Osteoblast (primary cell): Measurements from ENCODE around the gene EFNA4. TPM values are rescaled to one million over a fixed set of nuclear protein-coding genes. Genes with fewer than 3 reads are reported as not detected.

ENCODE experiments used
- DNase-seq: peaks from one replicate; pipeline ENCODE4 v3.0.0; 2011; ENCODE audit warnings: low spot score, mixed read lengths; ENCODE audit not compliant: insufficient read length; ENCODE audit errors: missing footprints
- H2AFZ ChIP-seq: 2 replicates; pipeline ENCODE4 v1.6.0; 2011; ENCODE audit warnings: mild to moderate bottlenecking, low read length
- H3K27ac ChIP-seq: 2 replicates; pipeline ENCODE4 v1.5.1; 2011; ENCODE audit warnings: mild to moderate bottlenecking, low read depth, low read length, moderate library complexity
- H3K27me3 ChIP-seq: 2 replicates; pipeline ENCODE4 v1.6.0; 2012; ENCODE audit warnings: mild to moderate bottlenecking, control low read depth, inconsistent platforms, low read length, moderate library complexity; ENCODE audit not compliant: insufficient read depth
- H3K36me3 ChIP-seq: 2 replicates; pipeline ENCODE4 v1.5.1; 2011; ENCODE audit warnings: mild to moderate bottlenecking, low read length, control low read depth, moderate library complexity; ENCODE audit not compliant: insufficient read depth
- H3K4me1 ChIP-seq: 2 replicates; pipeline ENCODE4 v1.5.1; 2011; ENCODE audit warnings: mild to moderate bottlenecking, low read length, control low read depth, moderate library complexity; ENCODE audit not compliant: insufficient read depth
- H3K4me2 ChIP-seq: 2 replicates; pipeline ENCODE4 v1.6.0; 2011; ENCODE audit warnings: mild to moderate bottlenecking, low read length; ENCODE audit not compliant: insufficient read depth
- H3K4me3 ChIP-seq: fragments of 200-600 bp; sonication (generic); 3 replicates; pipeline ENCODE4 v1.5.1; 2012; ENCODE audit warnings: mild to moderate bottlenecking, low read length, inconsistent platforms; ENCODE audit not compliant: insufficient read depth
- H3K79me2 ChIP-seq: 2 replicates; pipeline ENCODE4 v1.6.0; 2012; ENCODE audit warnings: mild to moderate bottlenecking, low read length, control low read depth, inconsistent platforms; ENCODE audit not compliant: insufficient read depth
- H3K9me3 ChIP-seq: 2 replicates; pipeline ENCODE4 v1.5.1; 2011; ENCODE audit warnings: low read depth, low read length, control low read depth
- H4K20me1 ChIP-seq: 2 replicates; pipeline ENCODE4 v1.6.0; 2012; ENCODE audit warnings: mild to moderate bottlenecking, low read length, control low read depth; ENCODE audit not compliant: insufficient read depth
- total RNA-seq: library from RNA; depleted of rRNA; stranded (reverse); fragments of >200 nt; gene quantifications from 2 replicates; pipeline ENCODE4 v1.2.3, GENCODE V29; 2012
- TF ChIP-seq, protein P1 (sequence below): IDR thresholded peaks from 2 replicates; pipeline ENCODE4 v1.5.1; 2011; ENCODE audit warnings: mild to moderate bottlenecking, low read depth, low read length, moderate library complexity; ENCODE audit errors: extremely low read depth

EFNA4 gene
- total RNA-seq, 1 donor = 3.6 TPM

DNA sequence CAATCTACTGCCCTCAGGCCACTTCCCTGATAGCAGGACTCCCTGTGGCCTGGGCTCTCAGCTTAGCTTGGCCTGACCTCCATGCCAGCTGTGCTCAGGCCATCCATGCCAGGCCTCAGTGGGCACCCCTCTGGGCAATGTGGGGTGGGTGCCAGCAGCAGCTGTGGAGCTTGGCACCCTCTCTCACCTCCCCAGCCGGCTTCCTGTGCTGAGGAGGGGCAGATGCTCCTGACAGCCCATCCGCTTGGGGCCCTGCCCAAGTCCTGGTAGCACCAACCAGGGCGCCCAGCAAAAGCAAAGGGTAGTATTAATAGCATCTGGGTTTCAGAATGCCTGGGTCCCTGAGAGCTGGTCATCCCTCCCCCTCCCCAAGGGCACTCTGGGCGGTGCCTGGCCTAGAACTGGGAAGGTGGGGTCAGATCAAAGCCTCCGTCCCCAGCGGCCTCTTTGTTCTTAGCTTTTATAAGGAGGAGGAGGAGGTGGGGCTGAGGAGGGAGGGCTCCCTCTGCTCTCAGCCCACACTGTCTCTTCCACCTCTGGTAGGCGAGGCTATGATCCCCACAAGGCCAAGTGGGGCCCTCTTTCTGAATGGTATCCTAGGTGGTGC lies 6.1 kb downstream of the EFNA4 start:
- Histone ChIP-seq H3K4me3 (no peak overlapping the region), H3K27me3 (peaks cover 10% of the 10 kb centered on the region), H3K79me2 (no peaks in the 10 kb centered on the region), H3K27ac (no peak overlapping the region), H3K4me2 (no peak overlapping the region), H3K9me3 (no peaks in the 10 kb centered on the region), H3K4me1 (peaks cover 6% of the 10 kb centered on the region), H2AFZ (no peak overlapping the region), H3K36me3 (no peaks in the 10 kb centered on the region), H4K20me1 (peaks cover 6% of the 10 kb centered on the region)
- no peak for DNase-seq
- TF ChIP-seq, protein P1, sequence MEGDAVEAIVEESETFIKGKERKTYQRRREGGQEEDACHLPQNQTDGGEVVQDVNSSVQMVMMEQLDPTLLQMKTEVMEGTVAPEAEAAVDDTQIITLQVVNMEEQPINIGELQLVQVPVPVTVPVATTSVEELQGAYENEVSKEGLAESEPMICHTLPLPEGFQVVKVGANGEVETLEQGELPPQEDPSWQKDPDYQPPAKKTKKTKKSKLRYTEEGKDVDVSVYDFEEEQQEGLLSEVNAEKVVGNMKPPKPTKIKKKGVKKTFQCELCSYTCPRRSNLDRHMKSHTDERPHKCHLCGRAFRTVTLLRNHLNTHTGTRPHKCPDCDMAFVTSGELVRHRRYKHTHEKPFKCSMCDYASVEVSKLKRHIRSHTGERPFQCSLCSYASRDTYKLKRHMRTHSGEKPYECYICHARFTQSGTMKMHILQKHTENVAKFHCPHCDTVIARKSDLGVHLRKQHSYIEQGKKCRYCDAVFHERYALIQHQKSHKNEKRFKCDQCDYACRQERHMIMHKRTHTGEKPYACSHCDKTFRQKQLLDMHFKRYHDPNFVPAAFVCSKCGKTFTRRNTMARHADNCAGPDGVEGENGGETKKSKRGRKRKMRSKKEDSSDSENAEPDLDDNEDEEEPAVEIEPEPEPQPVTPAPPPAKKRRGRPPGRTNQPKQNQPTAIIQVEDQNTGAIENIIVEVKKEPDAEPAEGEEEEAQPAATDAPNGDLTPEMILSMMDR = no peak

DNA sequence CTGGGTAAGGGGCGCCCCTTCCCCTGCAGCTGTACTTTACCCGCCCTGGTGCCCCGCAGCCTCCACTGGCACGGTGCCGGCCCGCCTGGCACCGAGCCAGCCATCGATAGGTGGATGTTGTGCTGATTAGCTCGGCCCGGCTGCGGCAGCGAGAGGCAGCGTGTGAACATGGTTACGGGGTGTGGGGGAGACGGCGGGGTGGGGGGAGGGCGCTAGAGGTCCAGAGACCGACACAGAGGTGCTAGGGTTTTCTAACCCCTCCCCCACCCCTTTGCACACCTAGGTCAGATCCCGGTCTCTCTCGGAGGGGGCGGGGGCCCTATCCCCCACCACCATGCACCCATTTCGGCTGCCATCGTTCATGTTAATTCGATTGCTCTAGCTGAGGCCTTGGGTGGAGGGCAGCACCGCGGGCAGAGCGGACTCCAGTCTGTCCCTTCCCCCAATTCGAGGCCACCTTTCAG lies 6.7 kb downstream of the EFNA4 start:
- peak overlapping the region; percentile 75 for H3K4me3 ChIP-seq
- H3K4me1 ChIP-seq = peaks cover 5% of the 10 kb centered on the region
- H3K79me2 ChIP-seq = no peaks in the 10 kb centered on the region
- TF ChIP-seq, protein P1 = no peak
- H3K4me2 ChIP-seq = peak overlapping the region; percentile 94
- H2AFZ ChIP-seq = no peak overlapping the region
- peaks cover 14% of the 10 kb centered on the region for H3K27me3 ChIP-seq
- no peaks in the 10 kb centered on the region for H3K36me3 ChIP-seq
- no peak overlapping the region for H3K27ac ChIP-seq
- H3K9me3 ChIP-seq = no peaks in the 10 kb centered on the region
- peaks cover under 1% of the 10 kb centered on the region for H4K20me1 ChIP-seq
- DNase-seq = no peak

DNA sequence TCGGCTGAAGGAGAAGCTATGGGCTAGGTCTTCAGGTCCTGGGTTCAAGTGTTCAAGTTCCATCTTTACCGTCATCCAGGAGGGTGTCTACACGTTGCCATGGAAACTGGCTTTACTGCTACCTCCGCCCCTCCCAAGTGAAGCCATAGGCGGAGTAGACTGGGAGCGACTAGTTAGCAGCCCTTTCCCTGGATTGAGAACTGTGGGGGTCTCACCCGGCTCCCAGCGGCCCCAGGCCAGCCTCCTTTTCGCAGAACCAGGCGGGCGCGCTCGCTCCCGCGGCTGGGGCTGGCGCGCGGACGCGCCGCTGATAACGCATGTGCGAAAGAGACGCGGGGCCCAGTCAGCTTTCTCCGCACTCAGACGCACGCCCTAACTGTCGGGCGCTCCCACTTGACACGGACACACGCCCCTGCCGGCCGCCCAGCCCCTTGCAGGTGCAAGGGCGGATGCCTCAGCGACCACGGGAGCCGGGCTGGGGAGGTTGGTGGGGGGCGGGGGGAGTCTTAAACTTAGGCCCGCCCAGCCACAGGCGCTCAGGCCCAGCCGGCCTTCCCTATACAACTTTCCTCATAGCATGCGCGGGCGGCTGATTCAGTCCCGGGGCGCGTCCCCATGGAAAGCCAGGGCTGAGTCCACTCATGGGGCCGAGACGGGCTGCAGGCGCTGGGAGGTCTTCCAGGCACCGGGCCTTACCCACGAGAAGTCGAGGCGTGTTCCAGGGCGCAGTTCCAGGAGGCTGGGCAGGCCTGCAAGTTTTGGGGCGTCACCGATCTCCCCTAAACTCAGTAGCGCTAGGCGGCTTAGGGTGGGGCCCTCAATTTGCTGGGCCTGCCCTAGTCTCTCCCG lies 7.4 kb downstream of the EFNA4 start:
- Histone ChIP-seq H3K79me2 (no peaks in the 10 kb centered on the region), H4K20me1 (no peaks in the 10 kb centered on the region), H3K36me3 (no peaks in the 10 kb centered on the region), H3K4me2 (peak overlapping the region; percentile 94), H2AFZ (peak overlapping the region; percentile 86), H3K27ac (no peak overlapping the region), H3K4me3 (peak overlapping the region; percentile 75), H3K27me3 (peaks cover 16% of the 10 kb centered on the region), H3K9me3 (no peaks in the 10 kb centered on the region), H3K4me1 (peaks cover 5% of the 10 kb centered on the region)
- TF ChIP-seq, protein P1 = no peak
- DNase-seq = peak; percentile 99

DNA sequence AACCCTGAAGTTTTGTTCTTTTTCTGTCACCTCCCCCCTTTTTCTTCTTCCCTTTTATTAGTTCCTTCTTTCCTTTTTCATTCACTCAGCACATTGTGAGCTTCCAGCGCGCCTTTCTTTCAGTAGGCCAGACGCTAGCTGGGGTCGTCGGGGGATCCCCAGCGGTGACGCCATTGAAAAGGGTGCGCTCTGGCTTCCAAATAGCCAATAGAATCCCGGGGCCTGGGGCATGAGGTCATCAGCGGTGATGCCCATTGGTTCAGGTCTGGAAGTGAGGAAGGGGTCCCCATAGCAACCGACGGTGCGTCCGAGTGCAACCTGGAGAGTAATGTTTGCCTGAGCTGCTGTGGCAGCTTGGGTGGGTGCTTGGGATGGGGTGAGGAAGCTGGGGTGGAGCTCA lies 8.2 kb downstream of the EFNA4 start:
- peak; percentile 37 for DNase-seq
- H3K27me3 ChIP-seq = peaks cover 16% of the 10 kb centered on the region
- H3K4me3 ChIP-seq = no peak overlapping the region
- no peaks in the 10 kb centered on the region for H4K20me1 ChIP-seq
- peak overlapping the region; percentile 94 for H3K4me2 ChIP-seq
- TF ChIP-seq, protein P1 = no peak
- no peak overlapping the region for H2AFZ ChIP-seq
- H3K4me1 ChIP-seq = peaks cover 5% of the 10 kb centered on the region
- no peaks in the 10 kb centered on the region for H3K79me2 ChIP-seq
- H3K27ac ChIP-seq = no peak overlapping the region
- no peaks in the 10 kb centered on the region for H3K9me3 ChIP-seq
- H3K36me3 ChIP-seq = no peaks in the 10 kb centered on the region
